Mammary epithelial cell (primary cell): ENCODE data around the gene CNIH4.

Experiments
- EZH2 ChIP-seq: IDR thresholded peaks from 2 replicates; pipeline ENCODE4 v1.6.1; 2012; ENCODE audit warnings: low read length, inconsistent platforms, borderline replicate concordance
- TF ChIP-seq, protein P1 (sequence below), 2 donors: IDR thresholded peaks in 1 of 2; conservative IDR thresholded peaks in 1 of 2; 2 replicates each; pipeline ENCODE4 v1.5.1; 2011 to 2012; ENCODE audit warnings: inconsistent platforms in 2 of 2, low read length in 2 of 2, mild to moderate bottlenecking in 2 of 2, control low read depth in 1 of 2, low read depth in 1 of 2; ENCODE audit not compliant: insufficient read depth in 1 of 2; ENCODE audit errors: extremely low read depth in 1 of 2

DNA sequence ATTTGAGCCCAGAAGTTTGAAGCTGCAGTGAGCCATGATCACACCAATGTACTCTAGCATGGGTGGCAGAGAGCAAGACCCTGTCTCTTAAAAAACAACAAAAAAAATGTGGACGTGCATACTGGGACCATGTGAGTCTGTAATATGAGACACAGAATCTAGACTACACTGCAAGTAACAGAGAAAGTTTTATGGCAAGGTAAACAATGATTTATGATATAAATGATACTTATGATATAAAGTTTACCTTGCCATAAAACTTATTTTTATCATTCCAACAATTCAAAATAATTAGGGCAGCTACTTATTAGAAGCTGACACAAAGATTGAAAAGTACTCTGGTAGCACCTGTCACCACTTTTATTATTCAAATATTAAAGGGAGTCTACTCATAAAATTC lies 43.2 kb downstream of the CNIH4 start:
- no peak for TF ChIP-seq EZH2
- TF ChIP-seq, protein P1, sequence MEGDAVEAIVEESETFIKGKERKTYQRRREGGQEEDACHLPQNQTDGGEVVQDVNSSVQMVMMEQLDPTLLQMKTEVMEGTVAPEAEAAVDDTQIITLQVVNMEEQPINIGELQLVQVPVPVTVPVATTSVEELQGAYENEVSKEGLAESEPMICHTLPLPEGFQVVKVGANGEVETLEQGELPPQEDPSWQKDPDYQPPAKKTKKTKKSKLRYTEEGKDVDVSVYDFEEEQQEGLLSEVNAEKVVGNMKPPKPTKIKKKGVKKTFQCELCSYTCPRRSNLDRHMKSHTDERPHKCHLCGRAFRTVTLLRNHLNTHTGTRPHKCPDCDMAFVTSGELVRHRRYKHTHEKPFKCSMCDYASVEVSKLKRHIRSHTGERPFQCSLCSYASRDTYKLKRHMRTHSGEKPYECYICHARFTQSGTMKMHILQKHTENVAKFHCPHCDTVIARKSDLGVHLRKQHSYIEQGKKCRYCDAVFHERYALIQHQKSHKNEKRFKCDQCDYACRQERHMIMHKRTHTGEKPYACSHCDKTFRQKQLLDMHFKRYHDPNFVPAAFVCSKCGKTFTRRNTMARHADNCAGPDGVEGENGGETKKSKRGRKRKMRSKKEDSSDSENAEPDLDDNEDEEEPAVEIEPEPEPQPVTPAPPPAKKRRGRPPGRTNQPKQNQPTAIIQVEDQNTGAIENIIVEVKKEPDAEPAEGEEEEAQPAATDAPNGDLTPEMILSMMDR (conservative IDR thresholded peaks at IDR 0.05 in 1 of 2, IDR thresholded peaks at IDR 0.05 in 1 of 2; ENCODE audit: extremely low read depth in 1 of 2, insufficient read depth in 1 of 2, low read depth in 1 of 2, low read length in 2 of 2), result no peak
